HG03175 (cell line): Measurements from ENCODE around the gene GOLGA8B.
"Not testable (repeated sequence)": the region's sequence is repeated elsewhere in the genome, so short reads cannot be mapped to it uniquely, and the experiment has no call there.

Experiments used
- ATAC-seq: cut with Tn5 transposase; IDR thresholded peaks from one replicate; pipeline ENCODE4 v1.9.1; 2021; ENCODE audit warnings: mild to moderate bottlenecking, moderate library complexity; ENCODE audit not compliant: unreplicated experiment

GOLGA8B gene

GRCh38 chr15:34598799-34599585, 15.5 kb upstream of the GOLGA8B start:
- no peak for ATAC-seq

GRCh38 chr15:34597316-34597715, 13.9 kb upstream of the GOLGA8B start:
- ATAC-seq: no peak

- ATAC-seq: no peak
Measured at GRCh38 chr15:34594361-34594760, 10.9 kb upstream of the GOLGA8B start.

GRCh38 chr15:34591306-34591705, 7.9 kb upstream of the GOLGA8B start:
- no peak for ATAC-seq

GRCh38 chr15:34588046-34588674, 4.7 kb upstream of the GOLGA8B start:
- peak; percentile 40 for ATAC-seq

- not testable (repeated sequence) for ATAC-seq
Measured at GRCh38 chr15:34585966-34586365, 2.5 kb upstream of the GOLGA8B start.

GRCh38 chr15:34584996-34585395, 1.5 kb upstream of the GOLGA8B start:
- no peak for ATAC-seq

- ATAC-seq: no peak
Measured at GRCh38 chr15:34584330-34584668, 848 bp upstream of the GOLGA8B start.

GRCh38 chr15:34582461-34583371, 735 bp downstream of the GOLGA8B start:
- ATAC-seq: peak; percentile 50

- ATAC-seq: not testable (repeated sequence)
Measured at GRCh38 chr15:34581687-34582460, 1.6 kb downstream of the GOLGA8B start.

- no peak for ATAC-seq
Measured at GRCh38 chr15:34581043-34581365, 2.4 kb downstream of the GOLGA8B start.

- ATAC-seq: not testable (repeated sequence)
Measured at GRCh38 chr15:34580251-34581042, 3.0 kb downstream of the GOLGA8B start.

- no peak for ATAC-seq
Measured at GRCh38 chr15:34578283-34578674, 5.2 kb downstream of the GOLGA8B start.

- not testable (repeated sequence) for ATAC-seq
Measured at GRCh38 chr15:34577658-34578282, 5.7 kb downstream of the GOLGA8B start.

- not testable (repeated sequence) for ATAC-seq
Measured at GRCh38 chr15:34575035-34575434, 8.4 kb downstream of the GOLGA8B start.

- ATAC-seq: not testable (repeated sequence)
Measured at GRCh38 chr15:34572921-34573320, 10.5 kb downstream of the GOLGA8B start.

GRCh38 chr15:34572019-34572641, 11.3 kb downstream of the GOLGA8B start:
- ATAC-seq: not testable (repeated sequence)

GRCh38 chr15:34569670-34570396, 13.6 kb downstream of the GOLGA8B start:
- ATAC-seq: not testable (repeated sequence)
